Right renal cortex interstitium (tissue), 3 donors: ENCODE measurements around the gene ATP8A1. TPM values are rescaled to one million over a fixed set of nuclear protein-coding genes. Genes with fewer than 3 reads are reported as not detected.

ENCODE experiments used
- DNase-seq, 3 donors: peaks; one replicate each; pipeline ENCODE4 v3.0.0-alpha.2; 2013; ENCODE audit warnings: low read depth in 3 of 3, low spot score in 2 of 3
- polyA plus RNA-seq, 3 donors: library from polyadenylated mRNA; unstranded; fragments of 120-200 nt; gene quantifications; one replicate each; pipeline ENCODE4 v1.2.1, GENCODE V29; 2013; ENCODE audit not compliant: insufficient read length in 3 of 3

ATP8A1 gene
- polyA plus RNA-seq, 3 donors, result 30.3 to 33.6 (median 31.9) TPM

DNA sequence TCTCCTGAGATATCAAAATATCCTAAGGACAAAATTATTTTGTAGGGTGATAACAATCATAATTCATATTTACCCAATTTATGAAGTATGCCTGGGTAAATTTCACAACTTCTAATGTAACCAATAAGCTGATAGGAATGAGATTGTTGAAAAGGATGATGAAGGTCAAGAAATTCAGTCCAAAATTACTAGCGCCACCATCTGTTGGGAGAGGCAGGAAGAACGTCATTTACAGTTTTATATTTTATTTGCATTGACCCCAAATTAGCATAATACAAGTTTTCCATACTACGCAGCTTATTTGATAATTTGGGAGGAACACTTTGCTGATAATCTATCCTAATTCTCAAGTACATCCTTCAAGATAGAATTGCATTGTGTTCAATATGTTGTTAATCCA, 78.7 kb downstream of the ATP8A1 start:
- DNase-seq, result no peak

DNA sequence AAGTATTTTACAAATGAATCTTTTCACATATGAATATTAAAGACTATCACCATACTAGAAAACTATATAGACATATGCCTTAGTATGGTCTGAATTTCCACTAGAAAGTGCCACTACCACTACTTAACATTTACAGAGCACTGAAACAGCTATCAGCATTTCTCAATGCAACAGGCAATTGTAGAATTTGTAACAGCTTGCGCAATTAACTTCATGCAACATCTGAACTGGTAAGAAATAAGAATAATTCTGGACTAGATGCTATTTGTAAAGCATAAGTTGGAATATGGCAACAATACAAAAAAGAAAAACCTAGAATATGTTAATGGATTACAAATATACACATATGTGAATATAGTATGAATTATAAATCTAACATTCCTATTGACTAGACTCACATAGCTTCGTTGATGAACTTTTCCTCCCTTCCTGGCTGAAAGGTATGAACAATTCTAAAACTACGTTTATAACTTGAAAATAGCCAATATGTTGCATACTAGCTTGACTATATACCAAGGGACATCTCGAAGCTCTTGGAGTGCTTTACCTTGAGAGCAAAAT, 82.0 kb downstream of the ATP8A1 start:
- DNase-seq, result no peak

DNA sequence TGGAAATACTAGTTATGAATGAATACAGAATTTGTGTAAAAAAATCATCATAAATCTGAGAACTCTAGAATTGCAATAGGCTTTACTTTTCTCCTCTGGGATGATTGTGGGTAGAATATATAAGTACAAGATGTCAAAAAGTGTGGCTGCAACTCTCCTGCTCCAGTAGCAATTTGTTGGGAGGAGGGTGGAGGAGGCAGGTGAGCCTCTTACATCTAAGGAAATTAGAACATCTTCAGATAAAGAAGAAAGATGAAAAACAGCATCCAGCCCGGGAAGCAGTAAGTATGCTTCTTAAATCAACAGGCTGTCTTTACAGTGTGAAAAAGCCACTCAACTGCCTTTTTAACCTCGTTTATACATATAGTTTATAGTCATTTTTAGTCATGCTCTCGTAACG, 83.7 kb downstream of the ATP8A1 start:
- DNase-seq, result no peak

DNA sequence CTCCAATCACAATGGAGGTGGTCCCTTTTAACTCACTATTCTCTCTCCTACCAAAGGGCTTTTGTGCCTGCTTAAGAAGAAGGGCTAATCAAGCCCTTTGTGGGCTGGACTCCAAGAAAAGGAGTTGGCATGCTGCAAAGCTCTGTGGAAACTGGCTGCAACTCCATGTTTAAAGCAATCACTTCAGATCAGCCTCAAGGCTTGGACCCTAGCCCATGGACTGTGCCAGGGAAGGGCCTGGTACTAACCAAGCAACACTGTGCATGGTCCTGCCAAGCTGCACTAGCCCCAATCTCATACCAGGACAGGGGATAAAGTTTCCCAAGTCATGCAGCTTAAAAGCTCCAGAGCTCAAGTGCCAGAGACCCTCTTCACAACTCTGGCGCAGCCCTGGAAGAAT, 86.7 kb downstream of the ATP8A1 start:
- no peak for DNase-seq

DNA sequence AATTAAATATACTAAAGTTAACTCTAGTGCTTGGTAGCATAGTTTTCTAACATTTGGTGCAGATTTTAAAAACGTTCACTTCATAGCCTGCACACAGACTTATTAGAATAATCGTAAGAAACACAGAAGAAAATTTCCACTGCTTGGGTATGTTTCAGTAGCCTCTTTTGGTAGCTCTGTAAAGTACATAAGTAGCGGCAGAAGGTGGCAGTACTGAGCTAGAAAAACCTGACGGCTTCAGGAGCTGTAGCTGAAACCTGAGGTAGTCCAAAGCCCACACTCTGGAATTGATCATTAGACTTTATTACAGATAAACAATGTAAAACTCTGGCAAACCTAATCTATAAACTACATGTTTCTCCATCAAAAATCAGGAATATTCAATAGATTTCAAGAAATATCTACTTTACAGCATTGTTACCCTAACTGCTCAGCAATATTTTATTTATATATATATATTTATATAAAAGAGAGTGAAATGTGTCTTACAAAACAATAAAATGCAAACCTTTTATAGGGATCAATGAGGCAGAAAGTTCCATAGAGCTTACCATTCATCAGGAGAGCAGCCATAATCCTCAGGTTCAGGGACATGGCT, 88.2 kb downstream of the ATP8A1 start:
- peak; percentile 47 to 57 (median 49) for DNase-seq

DNA sequence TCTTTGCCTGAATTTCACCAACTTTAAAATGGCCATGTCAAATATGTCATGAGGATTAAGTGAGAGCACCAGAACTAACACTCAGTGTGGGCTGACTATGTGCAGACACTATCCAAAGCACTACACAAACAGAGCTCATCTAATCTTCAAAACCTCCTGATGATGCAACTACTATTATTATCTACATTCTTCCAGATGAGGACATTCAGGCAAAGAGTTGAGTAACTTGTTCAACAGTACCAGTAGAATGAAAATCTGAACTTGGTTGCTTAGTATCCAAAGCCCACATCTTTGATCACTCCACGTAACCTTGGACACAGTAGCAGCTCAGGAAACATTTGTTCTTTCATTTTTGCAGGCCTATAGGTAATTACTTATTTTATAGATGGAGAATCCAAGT, 90.1 kb downstream of the ATP8A1 start:
- DNase-seq, result no peak

DNA sequence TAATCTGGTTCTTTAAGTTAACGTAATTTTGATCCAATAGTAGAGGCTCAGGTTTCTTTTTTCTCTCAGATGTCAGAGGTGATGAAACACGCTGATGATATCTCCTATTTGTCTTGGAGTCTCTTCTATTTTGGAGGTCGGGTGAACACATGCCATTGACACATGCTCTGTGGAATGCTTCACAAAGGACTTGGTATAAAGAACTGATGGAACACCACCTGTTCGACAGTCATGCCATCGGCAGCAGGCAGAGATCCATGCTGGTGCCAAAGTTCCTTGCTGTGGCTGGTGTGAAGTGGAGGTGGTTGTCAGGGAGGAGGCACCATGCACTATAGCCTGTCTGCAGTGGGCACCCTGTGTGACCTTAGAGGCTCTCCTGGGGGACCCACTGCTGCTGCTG, 94.9 kb downstream of the ATP8A1 start:
- no peak for DNase-seq

DNA sequence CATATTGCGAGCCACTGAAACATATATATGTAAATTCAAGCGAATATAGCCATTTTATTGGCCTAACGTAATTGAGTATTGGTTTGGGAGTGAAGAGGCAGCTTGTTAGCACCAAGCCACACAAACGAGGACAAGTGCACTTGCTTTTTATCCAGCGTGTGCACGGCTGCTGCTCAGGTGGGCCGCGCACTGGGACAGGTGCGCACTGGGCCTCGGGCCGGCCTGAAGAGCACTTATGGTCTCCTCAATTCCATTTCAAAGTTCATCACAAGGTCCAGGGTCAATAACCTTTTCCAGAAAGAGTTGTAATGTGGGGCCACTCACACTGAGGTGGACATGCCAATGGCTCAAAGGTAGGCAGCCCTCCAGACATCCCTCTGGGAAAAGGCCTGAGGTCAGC, 95.9 kb downstream of the ATP8A1 start:
- DNase-seq, result no peak

DNA sequence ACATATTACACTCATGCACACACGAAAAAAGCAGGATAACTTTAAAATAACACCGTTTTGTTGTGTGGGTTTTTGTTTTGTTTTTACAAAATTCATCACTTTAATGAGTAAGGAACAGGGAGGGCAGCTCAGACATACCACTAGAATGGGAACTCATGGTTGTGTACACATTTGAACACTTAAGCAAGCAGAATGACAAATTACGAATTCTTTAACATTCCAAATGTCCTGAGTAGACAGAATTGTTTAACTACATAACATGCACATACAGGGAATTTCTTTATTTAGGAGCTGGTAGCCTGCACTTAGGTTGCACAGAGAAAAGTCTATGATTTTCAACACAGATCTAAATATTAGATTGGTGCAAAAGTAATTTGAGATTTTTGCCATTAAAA, 96.4 kb downstream of the ATP8A1 start:
- no peak for DNase-seq

DNA sequence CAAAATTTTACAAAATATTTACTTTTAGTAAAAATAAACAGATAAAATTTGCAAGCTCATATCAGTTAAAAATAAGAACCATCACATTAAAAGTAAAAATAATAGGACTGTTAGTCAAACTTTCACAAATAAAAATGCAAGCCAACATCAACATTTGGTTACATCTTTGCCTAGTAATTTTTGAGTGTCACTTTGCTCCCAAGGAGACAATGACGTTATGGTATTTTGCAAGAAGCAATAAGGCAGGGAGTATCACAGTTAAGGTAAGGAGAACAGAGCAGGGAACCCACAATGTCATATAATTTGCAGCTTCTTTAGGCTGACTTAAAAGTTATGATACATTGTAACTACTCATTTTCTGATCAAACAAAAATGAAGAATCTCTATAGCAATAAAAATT, 98.7 kb downstream of the ATP8A1 start:
- no peak for DNase-seq

DNA sequence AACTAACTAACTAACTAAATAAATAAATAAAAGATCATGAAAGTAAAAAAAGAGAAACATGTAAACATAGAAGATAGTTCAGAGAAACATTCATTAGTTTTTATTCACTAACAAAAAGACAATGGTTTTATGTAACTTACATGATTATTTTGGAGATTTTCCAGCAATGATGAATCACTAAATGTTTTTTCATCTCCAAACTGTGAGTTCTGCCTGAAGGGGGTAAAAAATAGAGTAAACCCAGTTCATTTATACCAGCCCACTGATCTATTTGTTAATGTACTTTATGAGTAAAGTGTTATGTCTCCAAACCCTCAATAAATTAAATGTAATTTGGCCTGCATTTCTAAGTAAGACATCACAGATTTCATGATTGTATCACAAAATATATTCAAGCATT, 101.1 kb downstream of the ATP8A1 start:
- no peak for DNase-seq

DNA sequence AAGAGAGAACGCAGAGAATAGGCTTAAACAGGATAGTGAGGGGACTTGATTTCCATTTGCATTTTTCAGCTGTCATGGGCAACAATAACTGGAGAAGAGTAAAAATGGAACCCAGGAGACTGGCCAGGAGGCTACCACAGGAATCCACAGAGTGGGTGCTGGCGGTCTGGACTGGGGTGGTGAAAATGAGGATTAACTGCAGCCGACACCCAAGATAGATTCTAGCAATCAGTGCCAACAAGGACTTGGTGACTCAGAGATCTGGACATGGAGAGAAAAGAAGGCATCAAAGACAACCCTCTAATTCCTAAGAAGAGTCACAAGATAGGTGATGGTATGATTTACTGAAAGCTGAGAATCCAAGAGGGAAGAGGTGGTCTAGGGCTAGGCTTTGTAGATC, 102.8 kb downstream of the ATP8A1 start:
- no peak for DNase-seq

DNA sequence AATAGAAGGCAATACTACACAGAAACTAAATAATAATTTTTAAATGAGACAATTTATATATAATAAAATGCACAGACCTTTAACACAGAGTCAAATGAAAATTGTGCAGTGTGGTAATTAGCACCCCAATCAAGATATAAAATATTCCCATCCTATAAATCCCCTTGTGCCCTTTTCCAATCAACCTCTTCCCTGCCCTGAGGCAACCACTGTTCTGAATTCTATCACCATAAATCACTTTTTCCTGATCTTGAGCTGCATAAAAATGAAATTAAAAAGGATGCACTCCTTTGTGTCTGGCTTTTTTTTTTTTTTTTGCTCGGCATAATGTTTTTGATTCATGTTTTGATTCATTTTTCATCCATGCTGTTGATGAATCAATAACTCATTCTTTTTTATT, 107.0 kb downstream of the ATP8A1 start:
- DNase-seq, result no peak

DNA sequence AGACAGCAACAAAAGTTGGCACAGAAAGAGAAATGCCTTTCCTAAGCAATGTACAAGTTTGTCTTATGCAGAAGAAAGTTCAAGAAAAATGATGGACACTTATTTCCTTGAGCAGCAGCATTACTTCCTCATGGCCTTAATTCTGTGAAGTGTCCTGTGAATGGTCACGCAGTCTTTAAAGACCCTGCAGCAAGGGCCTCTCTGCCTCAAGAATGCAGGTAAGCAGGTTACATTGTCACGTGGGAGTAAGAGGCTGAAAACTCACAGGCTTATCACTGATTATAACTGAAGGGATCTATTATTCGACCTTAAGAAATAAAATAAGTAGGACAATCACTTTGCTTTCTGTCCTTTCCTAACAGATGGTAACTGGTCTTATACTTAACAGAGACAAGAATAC, 109.1 kb downstream of the ATP8A1 start:
- DNase-seq, result no peak

DNA sequence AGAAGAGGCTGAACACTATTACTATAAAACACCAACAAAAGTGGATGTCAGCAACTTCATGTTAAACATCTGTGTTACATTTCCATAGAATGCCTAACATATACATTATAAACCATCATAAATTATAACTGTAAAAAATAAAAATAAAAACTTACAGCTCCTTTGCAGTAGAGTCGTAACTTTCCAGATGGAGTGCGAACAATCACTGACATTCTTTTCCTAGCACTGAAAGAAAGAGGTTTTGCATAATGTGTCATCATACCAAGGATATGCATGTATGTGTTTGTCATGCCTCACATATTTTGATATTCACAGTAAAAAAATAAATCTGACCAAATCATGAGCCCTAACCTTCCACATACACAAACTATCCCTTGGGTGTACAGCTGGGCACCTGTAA, 113.1 kb downstream of the ATP8A1 start:
- no peak for DNase-seq

DNA sequence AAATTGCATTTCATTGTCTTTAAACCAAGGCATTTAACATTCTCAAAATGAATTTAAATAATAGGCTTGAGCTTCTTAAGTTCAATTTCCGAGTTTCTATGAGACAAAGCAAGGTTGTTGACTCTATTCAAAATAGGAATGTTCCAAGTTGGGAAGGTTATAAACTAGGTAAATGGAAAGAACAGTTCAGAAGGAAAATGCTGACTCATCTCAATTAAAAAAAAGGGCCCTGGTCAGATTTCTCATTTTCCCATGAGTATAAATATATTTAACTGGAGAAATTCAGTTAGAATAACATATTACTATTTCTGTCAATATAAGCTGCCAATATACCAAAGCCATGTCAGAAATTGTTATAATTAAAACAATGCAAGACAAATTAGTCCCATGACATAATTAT, 113.8 kb downstream of the ATP8A1 start:
- DNase-seq, result no peak

DNA sequence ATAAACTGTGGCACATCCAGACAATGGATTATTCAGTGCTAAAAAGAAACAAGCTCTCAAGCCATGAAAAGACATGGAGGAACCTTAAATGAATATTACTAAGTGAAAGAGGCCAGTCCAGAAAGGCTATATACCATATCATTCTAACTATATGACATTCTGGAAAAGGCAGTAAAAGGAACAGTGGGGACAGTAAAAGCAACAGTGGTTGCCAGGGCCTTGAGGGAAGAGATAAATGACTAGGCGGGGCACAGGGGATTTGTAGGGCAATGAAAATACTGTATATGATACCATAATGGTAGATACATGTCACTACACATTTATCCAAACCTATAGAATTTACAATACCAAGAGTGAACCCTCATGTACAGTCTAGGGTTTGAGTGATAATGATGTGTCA, 115.3 kb downstream of the ATP8A1 start:
- DNase-seq, result no peak

DNA sequence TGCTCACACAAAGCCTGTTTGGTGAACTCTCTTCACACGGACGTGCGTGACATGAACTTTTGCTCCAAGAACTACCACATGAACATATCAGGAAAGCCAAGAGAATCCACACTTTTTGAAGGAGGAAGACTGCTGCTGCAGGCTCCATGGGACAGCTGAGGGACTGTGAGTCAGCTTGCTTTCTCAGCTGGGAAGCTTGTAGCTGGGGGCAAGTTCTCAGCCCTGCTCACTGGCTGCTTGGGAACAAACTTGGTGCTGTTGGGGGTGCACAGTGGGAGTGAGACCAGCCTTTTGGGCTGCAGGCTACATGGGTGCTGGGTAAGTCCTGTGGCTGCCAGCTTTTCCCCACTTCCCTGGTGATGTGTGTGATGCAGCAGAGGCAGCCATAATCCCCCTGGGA, 123.9 kb downstream of the ATP8A1 start:
- no peak for DNase-seq

DNA sequence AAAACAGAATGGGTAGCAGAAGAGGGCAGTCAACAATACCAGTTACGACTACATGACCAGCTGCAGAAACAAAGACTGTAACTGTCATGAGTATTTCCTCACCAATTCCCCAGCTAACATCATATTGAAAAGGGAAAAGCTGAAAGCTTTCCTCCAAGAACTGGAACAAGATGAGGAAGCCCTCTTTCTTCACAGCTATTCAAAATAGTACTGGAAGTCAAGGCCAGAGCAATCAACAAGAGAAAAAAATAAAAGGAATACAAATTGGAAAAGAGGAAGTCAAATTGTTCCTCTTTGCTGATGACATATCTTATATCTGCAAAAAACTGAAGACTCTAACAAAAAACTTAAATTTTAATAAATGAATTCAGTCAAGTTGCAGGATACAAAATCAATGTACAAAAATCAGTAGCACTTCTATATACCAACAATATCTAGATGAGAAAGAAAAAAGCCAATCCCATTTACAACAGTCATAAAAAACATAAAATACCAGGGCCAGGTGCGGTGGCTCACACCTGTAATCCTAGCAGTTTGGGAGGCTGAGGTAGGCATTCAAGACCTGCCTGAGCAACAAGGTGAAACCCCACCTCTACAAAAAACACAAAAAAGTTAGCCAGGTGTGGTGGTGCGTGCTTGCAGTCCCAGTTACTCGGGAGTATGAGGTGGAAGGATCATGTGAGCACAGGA, 125.4 kb downstream of the ATP8A1 start:
- no peak for DNase-seq

DNA sequence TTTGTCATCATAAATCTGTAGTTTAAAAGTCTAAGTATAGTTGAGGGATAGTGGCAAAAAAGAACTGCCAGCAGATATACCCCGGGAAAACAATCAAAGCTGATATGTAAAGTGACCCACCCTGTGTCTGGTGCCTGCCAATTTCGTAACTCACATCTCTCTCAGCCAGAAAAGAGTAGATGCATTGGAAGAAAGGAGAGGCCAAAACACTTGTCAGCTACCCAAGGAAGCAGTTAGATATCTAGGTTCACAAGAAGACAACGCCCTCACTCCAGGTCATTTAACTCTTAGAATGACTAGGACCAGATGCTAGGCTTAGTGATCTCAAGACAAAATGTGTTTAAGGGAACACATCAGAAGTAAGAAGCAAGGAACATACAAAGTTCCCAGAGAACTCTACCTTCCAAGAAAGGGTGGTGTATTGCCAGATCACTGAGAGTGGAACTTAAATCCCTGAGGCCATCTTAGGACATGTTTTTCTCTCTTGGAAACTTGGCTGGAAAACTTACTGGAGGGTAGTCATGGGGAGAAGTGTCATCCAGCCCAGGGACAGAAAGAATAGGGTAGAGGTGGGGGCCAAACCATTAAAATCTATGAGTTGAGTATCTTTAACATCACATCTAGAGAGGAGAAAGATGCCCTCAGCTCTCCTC, 133.7 kb downstream of the ATP8A1 start:
- DNase-seq, result no peak

DNA sequence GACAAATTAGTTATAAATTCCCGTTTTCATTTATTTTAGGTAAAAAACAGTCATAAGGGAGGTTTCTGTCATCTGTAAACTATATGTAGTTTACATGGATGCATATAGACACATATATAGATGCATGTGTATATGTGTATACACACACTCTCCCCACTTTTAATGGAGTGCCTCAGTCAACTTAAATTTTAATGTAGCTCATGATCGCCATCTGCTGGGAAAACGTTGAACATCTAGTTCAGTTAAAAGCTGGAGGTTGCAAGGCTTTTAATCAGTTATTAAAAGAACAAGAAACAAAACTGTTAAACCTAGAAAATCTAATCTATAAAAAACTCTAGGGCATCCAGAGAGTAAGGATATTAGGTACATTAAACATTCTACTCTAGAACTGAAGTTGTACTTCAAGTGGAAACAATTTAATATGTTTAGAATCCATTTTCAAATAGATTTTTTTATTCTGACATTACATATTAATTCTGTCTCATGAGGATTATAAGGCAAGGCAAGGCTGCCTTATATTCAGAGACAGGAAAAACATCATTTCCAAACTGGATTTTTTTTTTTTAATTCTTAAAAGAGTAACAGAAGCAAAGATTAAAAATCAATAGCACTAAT, 137.0 kb downstream of the ATP8A1 start:
- peak; percentile 44 to 65 (median 46) for DNase-seq
